Trophoblast cell (in vitro differentiated cells and primary cell): ENCODE data around the gene GNAI1.
A peak's percentile ranks its signal among the peaks of the same experiment; 100 is the strongest.

ENCODE experiments used
- DNase-seq, 2 donors: peaks; one replicate each; pipeline ENCODE4 v3.0.0-alpha.2; 2016
- H2AFZ ChIP-seq: 2 replicates; pipeline ENCODE4 v1.6.1; 2013; ENCODE audit warnings: low read length, moderate library complexity, mild to moderate bottlenecking; ENCODE audit not compliant: insufficient read depth, poor library complexity
- H2AK5ac ChIP-seq: 2 replicates; pipeline ENCODE4 v1.6.1; 2013; ENCODE audit warnings: mild to moderate bottlenecking, low read length
- H2BK120ac ChIP-seq: 2 replicates; pipeline ENCODE4 v1.6.1; 2013; ENCODE audit warnings: low read length, mild to moderate bottlenecking, moderate library complexity; ENCODE audit not compliant: insufficient read depth, poor library complexity
- H2BK12ac ChIP-seq: 2 replicates; pipeline ENCODE4 v1.6.1; 2013; ENCODE audit warnings: mild to moderate bottlenecking, low read length, moderate library complexity
- H2BK5ac ChIP-seq: 2 replicates; pipeline ENCODE4 v1.6.1; 2013; ENCODE audit warnings: low read length, low read depth, moderate library complexity, mild to moderate bottlenecking; ENCODE audit not compliant: poor library complexity
- H3K14ac ChIP-seq: 2 replicates; pipeline ENCODE4 v1.6.1; 2013; ENCODE audit warnings: mild to moderate bottlenecking, low read length
- H3K18ac ChIP-seq: 2 replicates; pipeline ENCODE4 v1.6.1; 2013; ENCODE audit warnings: mild to moderate bottlenecking, low read length
- H3K23ac ChIP-seq: 2 replicates; pipeline ENCODE4 v1.6.1; 2013; ENCODE audit warnings: low read length
- H3K27ac ChIP-seq: 2 replicates; pipeline ENCODE4 v1.5.1; 2013; ENCODE audit warnings: low read depth, mild to moderate bottlenecking, inconsistent platforms, low read length, moderate library complexity
- H3K27me3 ChIP-seq: 2 replicates; pipeline ENCODE4 v1.6.1; 2013; ENCODE audit warnings: inconsistent platforms, mild to moderate bottlenecking, low read length, moderate library complexity; ENCODE audit not compliant: insufficient read depth
- H3K36me3 ChIP-seq, 2 experiments: 1 replicate in 1 of 2; 2 replicates in 1 of 2; pipeline ENCODE4 v1.6.1; 2013; ENCODE audit warnings: low read length in 2 of 2, mild to moderate bottlenecking in 2 of 2, moderate library complexity in 1 of 2; ENCODE audit not compliant: insufficient read depth in 2 of 2, control insufficient read depth in 1 of 2
- H3K4ac ChIP-seq: 2 replicates; pipeline ENCODE4 v1.6.1; 2013; ENCODE audit warnings: low read depth, mild to moderate bottlenecking, low read length, moderate library complexity
- H3K4me1 ChIP-seq, 2 experiments: 1 replicate in 1 of 2; 2 replicates in 1 of 2; pipeline ENCODE4 v1.6.1; 2013; ENCODE audit warnings: low read length in 2 of 2, mild to moderate bottlenecking in 2 of 2, moderate library complexity in 1 of 2; ENCODE audit not compliant: insufficient read depth in 2 of 2, control insufficient read depth in 1 of 2
- H3K4me2 ChIP-seq: 2 replicates; pipeline ENCODE4 v1.6.1; 2013; ENCODE audit warnings: inconsistent platforms, mild to moderate bottlenecking, low read length, moderate library complexity
- H3K4me3 ChIP-seq: 2 replicates; pipeline ENCODE4 v1.5.1; 2013; ENCODE audit warnings: mild to moderate bottlenecking, low read depth, low read length, inconsistent platforms
- H3K79me1 ChIP-seq: one replicate; pipeline ENCODE4 v1.6.1; 2013; ENCODE audit warnings: low read length
- H3K79me2 ChIP-seq: 2 replicates; pipeline ENCODE4 v1.6.1; 2013; ENCODE audit warnings: low read length, mild to moderate bottlenecking; ENCODE audit not compliant: control insufficient read depth, insufficient read depth, poor library complexity
- H3K9ac ChIP-seq: 2 replicates; pipeline ENCODE4 v1.6.1; 2013; ENCODE audit warnings: mild to moderate bottlenecking, low read length
- H3K9me3 ChIP-seq: 2 replicates; pipeline ENCODE4 v1.6.1; 2013; ENCODE audit warnings: low read depth, mild to moderate bottlenecking, control low read depth, inconsistent platforms, low read length; ENCODE audit not compliant: insufficient read depth
- H4K12ac ChIP-seq: 2 replicates; pipeline ENCODE4 v1.6.1; 2013; ENCODE audit warnings: low read depth, mild to moderate bottlenecking, low read length, moderate library complexity
- H4K8ac ChIP-seq: 2 replicates; pipeline ENCODE4 v1.6.1; 2013; ENCODE audit warnings: low read depth, mild to moderate bottlenecking, low read length, moderate library complexity
- H4K91ac ChIP-seq: one replicate; pipeline ENCODE4 v1.6.1; 2013; ENCODE audit warnings: low read depth, mild to moderate bottlenecking, low read length, moderate library complexity
- WGBS: extraction: QIAGEN DNeasy Blood & Tissue Kit; methylation state at CpG from one replicate; pipeline ENCODE4 v1.1.7; 2013; ENCODE audit warnings: missing lambda C conversion rate; ENCODE audit not compliant: insufficient read length, insufficient coverage; ENCODE audit errors: extremely low coverage; 5-methylcytosine and 5-hydroxymethylcytosine counted together

Gene GNAI1

DNA sequence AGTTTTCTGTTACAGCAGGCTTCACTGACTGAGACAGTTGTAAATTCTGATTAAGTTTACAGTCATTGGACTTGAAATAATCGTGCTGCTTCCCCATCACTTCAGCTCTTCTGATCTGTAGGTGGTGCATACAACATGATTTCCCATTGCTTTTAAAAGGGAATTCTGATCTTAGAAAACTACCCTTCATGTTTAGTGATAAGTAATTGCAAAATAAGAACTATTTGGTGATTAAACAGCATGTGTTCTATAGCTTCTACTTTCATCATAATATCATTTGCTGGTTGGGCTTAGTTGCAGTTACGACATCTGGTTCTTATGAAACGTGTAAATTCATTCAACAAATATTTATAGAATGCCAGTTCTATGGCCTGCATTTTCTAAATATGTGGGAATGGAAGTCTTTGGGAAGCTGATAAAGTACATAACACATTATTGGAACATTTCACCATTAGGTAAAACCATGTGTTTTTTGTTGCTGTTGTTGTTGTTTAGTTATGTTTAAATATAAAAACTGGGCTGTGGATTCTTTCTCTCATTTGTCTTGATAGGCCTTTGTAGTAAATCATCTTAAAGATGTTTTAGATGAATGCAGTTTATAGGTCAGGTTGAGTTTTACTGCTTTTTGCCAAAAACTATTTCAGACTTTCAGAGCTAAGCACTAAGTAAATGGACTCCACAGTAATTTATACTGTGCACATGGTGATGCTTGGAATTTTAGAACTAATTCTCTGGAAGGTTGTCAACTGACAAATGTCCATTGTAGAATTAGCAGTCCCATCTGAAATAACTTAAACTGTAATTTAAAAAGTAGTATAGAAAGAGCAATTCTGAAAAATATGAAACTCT is 13.1 kb downstream of the GNAI1 start:
- Histone ChIP-seq H2AK5ac (no peak overlapping the region), H2AFZ (no peak overlapping the region), H4K12ac (no peak overlapping the region), H3K4ac (no peak overlapping the region), H3K14ac (no peak overlapping the region), H3K79me2 (peaks cover 2% of the 10 kb centered on the region), H4K8ac (no peak overlapping the region), H3K79me1 (peaks cover 5% of the 10 kb centered on the region), H4K91ac (no peak overlapping the region), H3K27ac (peak overlapping the region; percentile 41), H3K9me3 (no peaks in the 10 kb centered on the region), H3K4me2 (no peak overlapping the region), H3K4me1 (peaks cover 4 to 9% of the 10 kb centered on the region in 2 experiments), H3K18ac (no peak overlapping the region), H3K9ac (no peak overlapping the region), H3K23ac (no peak overlapping the region), H3K36me3 (no peaks in the 10 kb centered on the region), H3K4me3 (no peak overlapping the region), H2BK5ac (no peak overlapping the region), H3K27me3 (no peaks in the 10 kb centered on the region), H2BK12ac (peak overlapping the region; percentile 40), H2BK120ac (peak overlapping the region; percentile 11)
- peak; percentile 48 to 95 for DNase-seq
- WGBS = no CpG with 5 or more reads among the region's 3 CpGs

DNA sequence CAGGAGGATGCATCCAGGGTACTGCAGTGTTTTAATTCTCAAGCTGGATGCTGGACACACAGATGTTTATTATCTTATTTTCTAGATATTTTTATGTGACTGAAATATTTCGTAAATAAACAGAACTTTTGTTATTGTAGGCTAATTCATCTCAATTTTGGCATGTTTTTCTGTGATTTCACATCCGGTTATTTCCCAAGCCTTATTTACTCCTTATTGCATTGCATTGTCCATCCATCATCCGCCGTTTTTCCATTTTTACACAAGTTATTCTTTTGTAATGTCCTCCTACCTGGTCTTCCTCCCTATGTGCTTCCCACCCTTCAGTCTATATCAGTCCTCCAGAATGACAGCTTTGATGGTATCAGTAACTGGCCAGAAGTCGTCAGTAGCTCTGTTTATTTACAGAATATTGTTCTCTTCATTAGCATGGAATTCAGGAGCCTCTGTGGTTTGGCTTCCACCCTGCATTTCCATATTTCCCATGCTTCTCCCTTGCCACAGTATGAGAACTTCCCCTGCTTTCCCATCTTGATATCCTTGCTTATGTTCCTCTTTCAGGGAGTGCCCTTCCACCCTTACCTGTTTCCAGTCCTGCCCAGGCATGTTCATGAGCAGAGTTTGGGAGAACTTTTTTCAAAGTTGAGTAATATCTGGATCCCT is 16.1 kb downstream of the GNAI1 start:
- Histone ChIP-seq H3K27me3 (no peaks in the 10 kb centered on the region), H4K8ac (peak overlapping the region; percentile 43), H3K27ac (peak overlapping the region; percentile 55), H3K79me2 (no peaks in the 10 kb centered on the region), H3K9me3 (no peaks in the 10 kb centered on the region), H3K23ac (no peak overlapping the region), H2AK5ac (no peak overlapping the region), H3K4me3 (no peak overlapping the region), H3K4me2 (peak overlapping the region; percentile 39), H3K79me1 (peaks cover 5% of the 10 kb centered on the region), H4K12ac (no peak overlapping the region), H3K36me3 (no peaks in the 10 kb centered on the region), H2BK5ac (no peak overlapping the region), H2BK120ac (no peak overlapping the region), H3K14ac (no peak overlapping the region), H4K91ac (peak overlapping the region; percentile 24), H2BK12ac (no peak overlapping the region), H3K4me1 (peaks cover 4 to 9% of the 10 kb centered on the region in 2 experiments), H3K9ac (no peak overlapping the region), H2AFZ (no peak overlapping the region), H3K4ac (no peak overlapping the region), H3K18ac (no peak overlapping the region)
- DNase-seq = peak in 1 of 2 donors; percentile 48
- no CpG with 5 or more reads among the region's 5 CpGs for WGBS

DNA sequence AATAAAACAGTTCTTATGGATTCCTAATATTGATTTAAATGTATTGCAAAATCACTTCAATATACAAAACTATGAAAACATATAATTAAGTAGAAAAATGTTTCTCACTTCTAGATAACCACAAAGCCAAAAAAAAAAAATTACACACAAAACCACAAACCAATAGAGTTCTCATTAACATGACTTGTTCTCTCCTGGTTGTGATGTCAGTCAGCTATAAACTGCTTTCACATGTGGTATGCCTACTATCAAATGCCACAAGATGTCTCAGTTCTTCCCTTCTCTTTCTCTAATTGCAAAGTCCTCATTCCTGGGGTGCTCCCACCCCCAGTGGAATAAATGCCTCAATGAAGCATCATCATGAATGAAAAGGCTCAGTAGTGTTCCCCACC is 16.6 kb downstream of the GNAI1 start:
- no peak for DNase-seq
- Histone ChIP-seq H2BK5ac (no peak overlapping the region), H4K91ac (no peak overlapping the region), H3K79me2 (no peaks in the 10 kb centered on the region), H3K79me1 (peaks cover 5% of the 10 kb centered on the region), H3K36me3 (no peaks in the 10 kb centered on the region), H3K4me1 (peaks cover 4 to 6% of the 10 kb centered on the region in 2 experiments), H4K8ac (no peak overlapping the region), H3K18ac (no peak overlapping the region), H2AK5ac (no peak overlapping the region), H3K9me3 (no peaks in the 10 kb centered on the region), H2AFZ (no peak overlapping the region), H3K27me3 (no peaks in the 10 kb centered on the region), H4K12ac (no peak overlapping the region), H3K27ac (peak overlapping the region; percentile 55), H3K4me3 (no peak overlapping the region), H3K23ac (no peak overlapping the region), H3K14ac (no peak overlapping the region), H2BK12ac (no peak overlapping the region), H3K4me2 (no peak overlapping the region), H3K4ac (no peak overlapping the region), H3K9ac (no peak overlapping the region), H2BK120ac (no peak overlapping the region)

DNA sequence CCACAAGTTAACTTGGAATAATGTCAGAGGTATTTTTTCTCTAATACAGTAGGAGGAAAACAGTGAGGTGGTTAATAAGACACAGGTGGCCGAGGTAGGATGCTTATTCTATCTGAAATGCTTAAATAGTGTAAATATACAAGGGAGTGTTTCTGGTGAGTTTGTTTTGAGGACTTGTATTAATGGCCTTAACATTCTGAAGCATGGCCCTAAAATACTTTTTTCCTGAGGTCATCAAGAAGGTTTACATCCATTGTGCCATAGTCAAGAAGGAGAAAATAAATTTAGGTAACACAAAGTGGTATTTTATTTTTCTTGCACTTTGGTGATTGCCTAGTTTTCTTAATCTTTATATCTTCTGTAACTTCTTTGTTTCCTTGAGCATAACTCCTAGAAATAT is 18.8 kb downstream of the GNAI1 start:
- Histone ChIP-seq H3K4me2 (no peak overlapping the region), H3K14ac (no peak overlapping the region), H3K4me1 (peaks cover 4 to 6% of the 10 kb centered on the region in 2 experiments), H2AK5ac (no peak overlapping the region), H3K23ac (no peak overlapping the region), H3K18ac (no peak overlapping the region), H3K4me3 (no peak overlapping the region), H3K36me3 (no peaks in the 10 kb centered on the region), H4K8ac (no peak overlapping the region), H2BK5ac (no peak overlapping the region), H2BK120ac (no peak overlapping the region), H3K27me3 (no peaks in the 10 kb centered on the region), H3K79me2 (peaks cover 1% of the 10 kb centered on the region), H3K27ac (no peak overlapping the region), H3K79me1 (peaks cover 1% of the 10 kb centered on the region), H4K12ac (no peak overlapping the region), H3K4ac (no peak overlapping the region), H2AFZ (no peak overlapping the region), H3K9ac (no peak overlapping the region), H4K91ac (no peak overlapping the region), H2BK12ac (no peak overlapping the region), H3K9me3 (no peaks in the 10 kb centered on the region)
- DNase-seq = no peak
- no CpG with 5 or more reads among the region's 1 CpG for WGBS
